GM19193 (cell line): ENCODE data around the gene TMEM250.

Source experiments
- POLR2A ChIP-seq: IDR thresholded peaks from 4 replicates; pipeline ENCODE4 v1.6.1; 2011; ENCODE audit not compliant: insufficient read depth, insufficient read length; ENCODE audit errors: extremely low read depth

TMEM250 gene

GRCh38 chr9:136095070-136096058 is 23.3 kb downstream of the TMEM250 start, which contains the start of gene NACC2:
TSS of gene NACC2 (minus strand) at chr9:136095289. CDS start at chr9:136050521, 44,768 bp downstream.
- no peak for TF ChIP-seq POLR2A

DNA sequence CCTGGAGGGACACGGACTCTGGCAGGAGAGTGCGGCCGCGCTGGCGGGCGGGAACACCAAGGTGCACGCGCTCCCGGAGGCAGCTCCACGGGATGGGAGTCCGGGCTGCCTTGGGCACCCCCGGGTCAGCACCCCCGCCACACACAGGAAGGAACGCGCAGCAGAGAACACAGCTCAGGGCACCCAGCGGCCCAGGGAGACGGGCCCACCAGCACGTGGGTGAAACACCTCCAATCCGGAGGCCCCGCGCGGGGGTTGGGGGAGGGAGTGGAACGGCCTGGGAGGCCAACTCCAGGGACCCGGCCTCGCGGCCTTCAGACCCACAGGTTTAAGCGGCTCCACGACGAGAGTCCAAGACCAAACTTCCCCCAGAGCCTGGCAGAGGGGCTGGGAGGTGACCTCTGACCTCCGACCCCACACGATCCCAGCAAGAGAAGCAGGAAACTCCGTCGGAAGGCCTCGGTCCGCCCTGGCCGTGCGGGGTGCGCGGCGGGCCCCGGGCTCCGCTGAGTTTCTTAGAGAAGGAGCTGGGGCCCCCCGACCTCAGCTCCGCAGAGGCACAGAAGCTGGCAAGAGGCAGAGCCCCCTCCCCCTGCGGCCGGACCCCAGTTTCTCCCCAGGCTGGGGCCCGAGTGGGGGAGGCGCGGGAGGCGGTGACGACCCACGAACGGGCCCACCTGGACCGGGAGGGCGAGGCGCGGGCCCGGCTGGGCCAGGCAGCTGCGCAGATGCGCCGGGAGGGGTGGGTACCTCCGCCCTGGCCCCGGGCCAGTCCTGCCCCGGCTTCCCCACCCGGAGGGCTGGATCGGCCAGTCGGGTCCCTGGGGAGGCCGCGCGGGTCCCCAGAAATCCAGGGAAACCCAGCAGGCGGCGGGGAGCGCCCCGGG is 24.4 kb downstream of the TMEM250 start:
- TF ChIP-seq POLR2A: no peak

GRCh38 chr9:136093346-136093986 is 25.2 kb downstream of the TMEM250 start:
- no peak for TF ChIP-seq POLR2A

- no peak for TF ChIP-seq POLR2A
Observed at GRCh38 chr9:136092741-136093140, 25.9 kb downstream of the TMEM250 start.

DNA sequence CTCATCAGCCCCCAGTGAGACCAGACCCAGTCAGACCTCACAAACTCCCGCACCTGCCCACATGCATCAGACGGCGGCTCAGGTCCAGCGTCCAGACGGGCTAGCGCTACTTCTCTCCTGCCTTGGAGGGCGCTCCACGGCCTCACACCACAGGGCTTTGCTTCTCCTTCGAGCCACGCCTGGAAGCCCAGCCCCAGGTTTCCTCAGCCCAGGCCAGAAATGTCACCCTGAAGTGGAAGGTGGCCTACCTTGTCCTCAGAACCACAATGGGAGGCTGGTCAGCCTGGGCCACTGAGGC is 26.4 kb downstream of the TMEM250 start:
- TF ChIP-seq POLR2A: no peak

GRCh38 chr9:136091582-136092352 is 26.9 kb downstream of the TMEM250 start:
- no peak for TF ChIP-seq POLR2A

GRCh38 chr9:136090768-136091581 is 27.7 kb downstream of the TMEM250 start:
- TF ChIP-seq POLR2A: no peak

DNA sequence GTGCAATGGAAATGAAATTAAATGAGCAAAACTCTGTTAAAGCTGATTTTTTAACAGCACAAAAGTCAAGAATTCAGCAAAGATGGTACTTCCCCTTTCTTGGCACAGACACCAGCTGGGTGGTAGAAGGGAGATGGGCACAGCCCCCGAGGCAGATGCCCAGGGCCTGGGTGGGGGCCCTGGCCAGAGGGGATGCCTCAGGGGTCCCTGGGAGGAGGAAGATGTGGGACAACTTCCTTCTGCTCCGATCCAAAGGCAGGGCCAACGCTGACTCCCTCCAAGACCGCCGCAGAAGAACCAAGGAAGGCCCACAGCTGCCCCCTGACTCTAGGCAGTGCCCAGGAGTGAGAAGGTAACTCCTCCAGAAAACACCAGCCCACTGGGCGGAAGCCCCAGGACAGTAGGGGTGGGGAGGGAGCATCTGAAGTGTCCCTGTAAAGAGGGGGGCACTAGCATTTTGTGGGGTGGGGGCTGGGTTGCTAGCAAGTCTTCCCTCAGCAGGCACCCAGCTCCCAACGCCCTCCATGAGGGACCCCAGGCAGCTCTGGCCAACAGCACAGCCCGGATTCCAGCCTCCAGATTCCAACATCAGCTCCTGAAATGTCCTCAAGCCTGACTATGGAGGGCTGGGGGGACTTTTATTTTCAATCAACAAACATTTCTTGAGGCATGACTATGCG is 28.5 kb downstream of the TMEM250 start:
- TF ChIP-seq POLR2A: no peak

- TF ChIP-seq POLR2A: no peak
Observed at GRCh38 chr9:136089697-136090045, 29.0 kb downstream of the TMEM250 start.

- TF ChIP-seq POLR2A: no peak
Observed at GRCh38 chr9:136088939-136089696, 29.6 kb downstream of the TMEM250 start.

DNA sequence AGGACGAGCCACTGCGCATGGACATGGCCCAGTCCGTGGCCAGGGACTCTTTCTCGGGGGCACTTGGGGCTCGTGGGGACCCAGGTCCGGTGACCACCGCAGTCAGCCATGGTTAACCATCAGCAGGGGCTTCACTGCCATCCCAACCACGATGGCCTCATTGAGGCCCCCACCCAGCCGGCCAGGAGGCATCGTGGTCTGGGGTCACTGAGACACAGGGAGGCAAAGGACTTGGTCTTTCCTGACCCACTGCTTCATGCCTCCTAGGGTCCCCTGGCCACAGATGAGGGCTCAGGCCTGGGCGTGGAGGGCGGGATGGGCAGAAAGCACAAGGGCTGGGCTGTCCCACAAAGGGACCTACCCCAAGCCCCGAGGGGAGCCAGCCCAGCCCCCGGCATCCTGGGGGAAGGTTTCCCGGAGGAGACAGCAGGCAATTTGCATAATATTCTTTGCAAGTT is 30.2 kb downstream of the TMEM250 start:
- TF ChIP-seq POLR2A: no peak
